ENCODE results near the gene NLGN1. TPM values are rescaled to one million over a fixed set of nuclear protein-coding genes. Genes with fewer than 3 reads are reported as not detected.

The NLGN1 gene
- total and polyA plus RNA-seq, 2 of the 8 experiments (the other 6 are each of a cell fraction or from before 2014, with no cell fraction given), result 7.8 to 14.8 TPM

DNA sequence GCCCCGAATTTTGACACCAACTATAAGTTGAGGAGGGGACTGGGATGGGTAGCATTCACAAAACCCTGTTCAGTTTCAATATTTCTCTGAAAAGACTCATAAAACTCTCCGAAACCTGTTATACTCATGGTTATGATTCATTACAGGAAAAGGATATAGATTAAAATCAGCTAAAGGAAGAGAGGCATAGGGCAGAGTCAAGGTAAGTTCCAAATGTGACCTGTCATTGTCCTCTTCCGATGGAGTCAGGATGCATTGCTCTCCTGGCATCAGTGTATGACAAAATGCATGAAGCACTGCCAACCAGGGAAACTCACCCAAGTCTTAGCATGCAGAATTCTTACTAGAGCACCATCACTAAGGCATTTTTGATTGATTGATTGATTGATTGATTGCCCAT lies 936.6 kb downstream of the NLGN1 start:
- ChIA-PET CTCF (ENCODE audit: partially characterized antibody) (interaction anchor here (0.6 kb wide), 1 partner anchor 1614 kb away, joined by 3 read pairs; no protein-coding TSS in a partner anchor), POLR2A (ENCODE audit: partially characterized antibody) (no interaction called here)
- no peak overlapping the region for H3K18ac ChIP-seq (ENCODE audit: extremely low read depth, low read length)
- no peak overlapping the region for H2AK5ac ChIP-seq (ENCODE audit: low read depth, low read length)
- H4K20me1 ChIP-seq (replicated peaks in 1 of 2; ENCODE audit: control insufficient read depth in 1 of 2, insufficient read depth in 2 of 2, low read length in 2 of 2), result no peaks in the 10 kb centered on the region
- H3K4me1 ChIP-seq (replicated peaks in 1 of 4; ENCODE audit: control insufficient read depth in 3 of 4, insufficient read depth in 4 of 4, low read length in 3 of 4), result peaks cover 0 to 5% (median 0%) of the 10 kb centered on the region in 4 experiments; a peak in 2 of 7 replicates
- H3K14ac ChIP-seq (ENCODE audit: insufficient read length), result no peak overlapping the region
- no peaks in the 10 kb centered on the region for H3K79me2 ChIP-seq (ENCODE audit: control insufficient read depth in 1 of 2, insufficient read depth in 2 of 2, low read length in 2 of 2)
- DNase-seq (ENCODE audit: low read depth in 1 of 2, low spot score in 2 of 2) (no peak), FAIRE-seq (no peak)
- TF ChIP-seq HDAC6 (IDR thresholded peaks at IDR 0.05; ENCODE audit: low read depth, low read length) (no peak), CREB1 (IDR thresholded peaks at IDR 0.05) (no peak), JUND (IDR thresholded peaks at IDR 0.05; ENCODE audit: low read length) (no peak), RAD21 (IDR thresholded peaks at IDR 0.05 in 1 of 2, conservative IDR thresholded peaks at IDR 0.05 in 1 of 2; ENCODE audit: low read depth in 2 of 2, low read length in 2 of 2) (no peak), CBX5 (IDR thresholded peaks at IDR 0.05; ENCODE audit: low read depth, low read length) (no peak), TBP (IDR thresholded peaks at IDR 0.05; ENCODE audit: low read depth, low read length) (no peak), EZH2 (IDR thresholded peaks at IDR 0.05; ENCODE audit: low read depth, low read length, severe bottlenecking) (no peak), HDAC2 (IDR thresholded peaks at IDR 0.05; ENCODE audit: borderline replicate concordance in 1 of 2, low read depth in 2 of 2, low read length in 2 of 2) (no peak), JUN (IDR thresholded peaks at IDR 0.05; ENCODE audit: low read depth, low read length) (no peak), PHF8 (conservative IDR thresholded peaks at IDR 0.05; ENCODE audit: low read depth, low read length) (no peak)
- no peak overlapping the region for H3K56ac ChIP-seq (replicated peaks; ENCODE audit: insufficient read length, low read depth, low read length)
- no peak overlapping the region for H2AFZ ChIP-seq (ENCODE audit: low read length)
- no peak overlapping the region for H4K91ac ChIP-seq (replicated peaks; ENCODE audit: insufficient read length, low read length)
- no peak overlapping the region for H2BK120ac ChIP-seq (replicated peaks; ENCODE audit: low read depth, low read length)
- H3K23ac ChIP-seq (ENCODE audit: insufficient read length), result no peak overlapping the region
- H3K27ac ChIP-seq (ENCODE audit: low read depth, low read length), result no peak overlapping the region
- no peaks in the 10 kb centered on the region for H3K23me2 ChIP-seq (ENCODE audit: low read depth, low read length)
- H3K4ac ChIP-seq (replicated peaks; ENCODE audit: insufficient read length, low read depth, low read length), result no peak overlapping the region
- H3K9ac ChIP-seq (replicated peaks in 1 of 4; ENCODE audit: extremely low read depth in 1 of 4, low read depth in 3 of 4, low read length in 3 of 4), result no peak overlapping the region
- H3K4me2 ChIP-seq (ENCODE audit: insufficient read depth in 1 of 2, low read depth in 2 of 2, low read length in 2 of 2), result no peak overlapping the region
- H2BK5ac ChIP-seq (ENCODE audit: low read depth, low read length), result no peak overlapping the region
- H3K27me3 ChIP-seq (replicated peaks in 1 of 4; ENCODE audit: control insufficient read depth in 3 of 4, extremely low read depth in 1 of 4, insufficient read depth in 3 of 4, low read length in 3 of 4), result no peaks in the 10 kb centered on the region
- H2BK20ac ChIP-seq (ENCODE audit: low read length), result no peak overlapping the region
- no peak overlapping the region for H2BK15ac ChIP-seq (ENCODE audit: low read length)
- no peak overlapping the region for H2BK12ac ChIP-seq (ENCODE audit: low read depth, low read length)
- H3K36me3 ChIP-seq (ENCODE audit: control insufficient read depth in 2 of 4, insufficient read depth in 4 of 4, low read length in 3 of 4), result no peaks in the 10 kb centered on the region
- no peaks in the 10 kb centered on the region for H3K79me1 ChIP-seq (ENCODE audit: low read depth, low read length)
- no peaks in the 10 kb centered on the region for H3K9me3 ChIP-seq (ENCODE audit: insufficient read depth in 2 of 2, low read depth in 1 of 2, low read length in 1 of 2)
- no peak overlapping the region for H3K4me3 ChIP-seq (ENCODE audit: extremely low read depth in 1 of 4, insufficient read depth in 2 of 4, low read depth in 3 of 4, low read length in 4 of 4)
- 88% methylated on average over 3 of the region's 3 CpGs; no CpG with 5 or more reads in 1 of the 2 experiments for WGBS, 2 experiments (ENCODE audit: extremely low coverage in 1 of 2, insufficient coverage in 1 of 2, insufficient read length in 1 of 2, insufficient replicate concordance in 2 of 2, low coverage in 1 of 2, low lambda C conversion rate in 2 of 2, missing lambda C conversion rate in 1 of 2)
- no peak overlapping the region for H4K5ac ChIP-seq (ENCODE audit: insufficient read length, low read depth, low read length)
- no peak overlapping the region for H4K8ac ChIP-seq (ENCODE audit: extremely low read depth, insufficient read depth, low read length)
